Large intestine (tissue), 3 donors: ENCODE measurements around the gene PGD. TPM values are rescaled to one million over a fixed set of nuclear protein-coding genes. Genes with fewer than 3 reads are reported as not detected.
"Not testable (repeated sequence)": the region's sequence is repeated elsewhere in the genome, so short reads cannot be mapped to it uniquely, and the experiment has no call there.

ENCODE experiments used
- DNase-seq, 2 donors: peaks; one replicate each; pipeline versions ENCODE4 v3.0.0 to v3.0.0-alpha.2; 2013
- H3K27ac ChIP-seq: one replicate; pipeline ENCODE4 v1.5.1; 2013; ENCODE audit warnings: low read length
- H3K27me3 ChIP-seq: 2 replicates; pipeline ENCODE4 v1.6.1; 2013; ENCODE audit warnings: low read length; ENCODE audit not compliant: control insufficient read depth, insufficient read depth
- H3K36me3 ChIP-seq: 2 replicates; pipeline ENCODE4 v1.6.1; 2013; ENCODE audit warnings: low read length; ENCODE audit not compliant: control insufficient read depth, insufficient read depth
- H3K4me1 ChIP-seq: one replicate; pipeline ENCODE4 v1.6.1; 2013; ENCODE audit warnings: low read length; ENCODE audit not compliant: control insufficient read depth, insufficient read depth
- H3K4me3 ChIP-seq: one replicate; pipeline ENCODE4 v1.5.1; 2013; ENCODE audit warnings: low read length
- H3K9me3 ChIP-seq: one replicate; pipeline ENCODE4 v1.6.1; 2013; ENCODE audit warnings: mild to moderate bottlenecking, low read depth, low read length, moderate library complexity; ENCODE audit not compliant: control insufficient read depth
- WGBS: methylation state at CpG from one replicate; pipeline ENCODE4 v1.1.5; 2013; ENCODE audit warnings: low lambda C conversion rate; ENCODE audit not compliant: insufficient coverage; 5-methylcytosine and 5-hydroxymethylcytosine counted together
- polyA plus RNA-seq: library from polyadenylated mRNA; unstranded; fragments of 120-200 nt; gene quantifications from one replicate; pipeline ENCODE4 v1.2.1, GENCODE V29; 2013

Gene PGD
- polyA plus RNA-seq, 1 donor: 130 TPM

DNA sequence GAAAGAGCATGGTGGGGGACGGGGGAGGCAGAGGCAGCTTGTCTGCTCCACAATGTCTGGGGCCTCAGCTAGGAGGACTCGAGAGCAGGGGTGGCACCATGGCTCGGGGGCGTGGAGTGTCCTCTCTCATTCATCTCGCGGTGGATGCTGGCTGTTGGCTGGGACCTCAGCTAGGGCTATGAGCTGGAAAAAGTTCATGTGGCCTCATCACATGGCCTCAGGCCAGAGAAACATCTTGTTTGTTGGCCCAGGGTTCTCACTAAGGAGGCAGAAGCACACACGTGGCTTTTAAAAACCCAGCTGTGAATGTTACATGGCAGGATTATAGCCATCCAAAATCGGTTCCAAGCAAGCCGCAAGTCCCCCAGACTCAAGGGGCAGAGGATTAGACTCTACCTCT, 25.2 kb downstream of the PGD start:
- Histone ChIP-seq H3K36me3 (peaks cover 24% of the 10 kb centered on the region), H3K9me3 (no peaks in the 10 kb centered on the region), H3K27me3 (no peaks in the 10 kb centered on the region), H3K4me3 (no peak overlapping the region), H3K27ac (no peak overlapping the region), H3K4me1 (no peaks in the 10 kb centered on the region)
- no CpG with 5 or more reads among the region's 9 CpGs for WGBS
- DNase-seq: no peak

DNA sequence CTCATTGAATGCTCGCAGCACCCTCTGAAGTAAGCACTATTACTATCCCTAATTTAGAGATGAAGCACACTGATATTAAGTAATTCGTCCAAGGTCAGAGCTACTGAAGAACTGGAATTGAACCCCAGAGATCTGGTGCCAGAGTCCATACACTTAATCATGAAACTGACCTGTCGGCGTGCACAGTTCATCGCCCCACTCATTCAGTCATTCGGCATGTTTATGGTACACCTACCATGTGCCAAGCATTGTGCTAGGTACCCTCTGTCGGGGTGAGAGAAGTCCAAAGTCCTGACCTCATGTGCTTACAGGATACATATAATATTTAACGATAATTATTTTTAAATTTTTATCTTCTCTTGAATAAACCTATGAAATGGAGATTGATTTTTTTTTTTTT, 25.8 kb downstream of the PGD start:
- peaks cover 19% of the 10 kb centered on the region for H3K36me3 ChIP-seq
- peak in 1 of 2 donors; percentile 39 for DNase-seq
- H3K4me1 ChIP-seq: no peaks in the 10 kb centered on the region
- H3K4me3 ChIP-seq: no peak overlapping the region
- H3K27me3 ChIP-seq: no peaks in the 10 kb centered on the region
- WGBS: 80% methylated on average over 1 of the region's 8 CpGs
- no peaks in the 10 kb centered on the region for H3K9me3 ChIP-seq
- no peak overlapping the region for H3K27ac ChIP-seq

DNA sequence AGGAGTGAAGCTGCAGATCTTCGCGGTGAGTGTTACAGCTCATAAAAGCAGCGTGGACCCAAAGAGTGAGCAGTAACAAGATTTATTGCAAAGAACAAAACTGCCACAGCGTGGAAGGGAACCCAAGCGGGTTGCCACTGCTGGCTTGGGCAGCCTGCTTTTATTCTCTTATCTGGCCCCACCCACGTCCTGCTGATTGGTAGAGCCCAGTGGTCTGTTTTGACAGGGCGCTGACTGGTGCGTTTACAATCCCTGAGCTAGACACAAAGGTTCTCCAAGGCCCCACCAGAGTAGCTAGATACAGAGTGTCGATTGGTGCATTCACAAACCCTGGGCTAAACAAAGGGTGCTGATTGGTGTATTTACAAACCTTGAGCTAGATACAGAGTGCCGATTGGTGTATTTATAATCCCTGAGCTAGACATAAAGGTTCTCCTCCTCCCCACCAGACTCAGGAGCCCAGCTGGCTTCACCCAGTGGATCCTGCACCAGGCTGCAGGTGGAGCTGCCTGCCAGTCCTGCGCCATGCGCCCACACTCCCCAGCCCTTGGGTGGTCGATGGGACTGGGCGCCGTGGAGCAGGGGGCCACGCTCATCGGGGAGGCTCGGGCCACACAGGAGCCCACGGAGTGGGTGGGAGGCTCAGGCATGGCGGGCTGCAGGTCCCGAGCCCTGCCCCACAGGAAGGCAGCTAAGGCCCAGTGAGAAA, 27.1 kb downstream of the PGD start:
- no CpG with 5 or more reads among the region's 21 CpGs for WGBS
- H3K9me3 ChIP-seq, H3K27ac ChIP-seq, DNase-seq, H3K27me3 ChIP-seq, H3K4me3 ChIP-seq, H3K4me1 ChIP-seq, H3K36me3 ChIP-seq: not testable (repeated sequence)

DNA sequence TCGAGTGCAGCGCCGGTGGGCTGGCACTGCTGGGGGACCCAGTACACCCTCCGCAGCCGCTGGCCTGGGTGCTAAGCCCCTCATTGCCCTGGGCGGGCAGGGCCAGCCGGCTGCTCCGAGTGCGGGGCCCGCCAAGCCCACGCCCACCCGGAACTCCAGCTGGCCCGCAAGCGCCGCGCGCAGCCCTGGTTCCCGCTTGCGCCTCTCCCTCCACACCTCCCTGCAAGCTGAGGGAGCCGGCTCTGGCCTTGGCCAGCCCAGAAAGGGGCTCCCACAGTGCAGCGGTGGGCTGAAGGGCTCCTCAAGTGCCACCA, 27.6 kb downstream of the PGD start:
- not testable (repeated sequence) for H3K36me3 ChIP-seq, DNase-seq, H3K27me3 ChIP-seq, H3K4me1 ChIP-seq, H3K9me3 ChIP-seq, H3K27ac ChIP-seq, H3K4me3 ChIP-seq
- WGBS: no CpG with 5 or more reads among the region's 21 CpGs

DNA sequence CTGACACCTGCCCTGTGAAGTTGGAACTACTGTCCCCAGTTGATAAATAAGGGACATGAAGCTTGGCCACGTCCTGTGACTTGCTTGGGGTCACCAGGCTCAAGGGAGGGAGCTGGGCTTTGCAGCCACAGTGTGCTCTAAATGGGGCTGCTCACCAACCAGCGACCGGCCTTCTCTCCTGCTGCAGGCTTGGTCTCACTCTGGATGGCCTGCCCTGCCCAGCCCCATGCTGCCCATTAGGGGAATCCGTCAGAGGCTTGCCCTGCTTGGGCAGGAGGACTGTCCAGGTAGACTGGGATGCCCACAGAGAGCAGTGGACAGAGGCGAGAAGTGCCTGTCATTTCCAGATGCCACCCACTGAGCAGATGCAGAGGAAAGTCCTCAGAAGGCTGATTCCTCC, 30.1 kb downstream of the PGD start:
- no peak overlapping the region for H3K27ac ChIP-seq
- DNase-seq: no peak
- no peaks in the 10 kb centered on the region for H3K9me3 ChIP-seq
- no peaks in the 10 kb centered on the region for H3K27me3 ChIP-seq
- H3K4me1 ChIP-seq: peaks cover 23% of the 10 kb centered on the region
- no peak overlapping the region for H3K4me3 ChIP-seq
- no peaks in the 10 kb centered on the region for H3K36me3 ChIP-seq
- WGBS: no CpG with 5 or more reads among the region's 5 CpGs

DNA sequence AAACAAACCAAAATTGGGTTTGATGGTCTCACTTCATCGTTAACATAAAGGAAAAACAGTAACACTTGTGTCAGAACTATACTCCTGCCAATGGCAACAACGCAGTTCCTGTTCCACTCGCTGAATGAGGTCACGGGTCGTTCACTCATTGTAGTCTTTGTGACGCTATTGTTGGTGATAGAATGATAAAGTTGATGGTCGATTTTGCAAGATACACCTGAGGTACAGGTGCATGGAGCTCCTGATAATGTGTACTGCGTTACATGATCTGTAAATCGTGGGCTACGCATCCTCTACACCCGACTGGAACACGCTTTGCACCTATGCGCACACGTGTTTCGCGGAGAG, 31.0 kb downstream of the PGD start:
- no peak overlapping the region for H3K27ac ChIP-seq
- H3K36me3 ChIP-seq: no peaks in the 10 kb centered on the region
- WGBS: no CpG with 5 or more reads among the region's 16 CpGs
- H3K27me3 ChIP-seq: no peaks in the 10 kb centered on the region
- H3K4me1 ChIP-seq: peaks cover 23% of the 10 kb centered on the region
- peak overlapping the region; percentile 2 for H3K4me3 ChIP-seq
- no peak for DNase-seq
- no peaks in the 10 kb centered on the region for H3K9me3 ChIP-seq

DNA sequence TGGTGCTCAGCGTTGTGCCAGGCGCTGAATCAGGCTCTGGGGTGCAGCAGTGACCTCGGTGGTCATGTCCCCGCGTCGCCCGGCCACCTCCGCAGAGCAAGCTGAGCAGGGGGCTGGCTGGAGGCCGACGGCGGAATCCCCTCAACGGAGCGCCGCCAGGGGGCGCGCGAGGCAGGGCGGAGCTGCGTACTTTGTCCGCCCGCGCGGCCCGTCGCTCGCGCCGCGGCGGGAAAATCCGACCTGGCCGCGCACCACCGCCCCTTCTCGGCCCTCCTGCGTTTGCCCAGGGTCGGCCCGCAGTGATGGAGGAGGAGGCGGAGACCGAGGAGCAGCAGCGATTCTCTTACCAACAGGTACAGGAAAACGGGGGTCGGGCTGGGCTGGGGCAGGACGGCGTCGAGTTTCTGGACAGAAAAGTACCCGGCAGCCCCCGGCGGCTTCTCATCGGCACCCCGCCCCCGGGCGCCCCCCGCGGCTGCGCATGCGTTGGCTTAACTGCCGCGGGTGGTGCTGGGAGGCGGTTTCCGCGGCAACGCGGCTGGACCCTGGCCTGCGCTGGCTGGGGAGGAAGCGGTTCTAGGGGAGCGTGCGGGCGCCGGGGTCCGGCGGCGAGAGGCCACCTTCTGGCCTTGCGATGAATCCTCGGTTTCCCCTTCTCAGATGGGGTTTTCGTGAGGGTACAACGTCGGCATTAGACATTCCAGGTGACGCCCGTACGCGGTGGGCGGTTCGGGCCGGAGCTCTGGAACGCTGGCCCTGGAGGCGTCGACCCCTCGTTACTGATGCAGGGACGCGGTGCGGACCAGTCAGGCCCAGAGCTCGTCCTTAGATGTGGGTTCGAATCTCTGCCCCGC, 31.6 kb downstream of the PGD start, which contains the start of gene CENPS:
CENPS (plus strand) TSS at position 218 of the 854 bp plus-strand sequence; CDS start at position 303, 85 bp downstream.
- no peaks in the 10 kb centered on the region for H3K27me3 ChIP-seq
- H3K4me3 ChIP-seq: peak within 1 kb of the TSS; percentile 66
- H3K27ac ChIP-seq: peak within 1 kb of the TSS; percentile 46
- peaks cover 23% of the 10 kb centered on the region for H3K4me1 ChIP-seq
- no peaks in the 10 kb centered on the region for H3K9me3 ChIP-seq
- H3K36me3 ChIP-seq: no peaks in the 10 kb centered on the region
- WGBS: 0% methylated on average over 2 of the region's 95 CpGs
- peak; percentile 89 to 96 for DNase-seq

DNA sequence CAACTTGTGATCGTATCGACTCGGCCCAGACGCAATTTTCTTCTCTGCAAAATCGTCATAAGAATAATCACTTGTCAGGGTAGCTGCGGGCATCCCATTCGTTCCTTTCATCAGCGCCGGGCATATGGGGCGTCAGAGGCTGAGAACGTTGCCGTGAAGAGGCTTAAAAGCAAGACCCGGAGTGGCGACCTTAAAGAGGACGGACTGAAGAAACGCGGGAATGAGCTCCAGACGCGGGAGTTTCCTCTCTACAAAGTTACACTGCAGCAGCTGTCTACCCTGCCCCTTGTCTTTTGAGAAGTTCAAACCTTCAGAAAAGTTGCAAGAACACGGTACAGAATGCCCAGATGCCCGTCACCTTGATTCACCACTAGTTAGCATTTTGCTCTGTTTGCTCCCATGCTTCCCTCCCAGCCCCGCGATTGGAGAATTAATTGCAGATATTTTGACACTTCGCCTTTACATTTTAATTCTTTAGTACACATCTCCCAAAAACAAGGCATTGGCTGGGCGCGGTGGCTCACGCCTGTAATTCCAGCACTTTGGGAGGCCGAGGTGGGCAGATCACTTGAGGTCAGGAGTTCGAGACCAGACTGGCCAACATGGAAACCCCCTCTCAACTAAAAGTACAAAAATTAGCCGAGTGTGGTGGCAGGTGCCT, 32.3 kb downstream of the PGD start:
- DNase-seq: no peak
- Histone ChIP-seq H3K27me3 (no peaks in the 10 kb centered on the region), H3K4me3 (peak overlapping the region; percentile 66), H3K4me1 (peaks cover 23% of the 10 kb centered on the region), H3K9me3 (no peaks in the 10 kb centered on the region), H3K36me3 (no peaks in the 10 kb centered on the region), H3K27ac (peak overlapping the region; percentile 46)
- WGBS: no CpG with 5 or more reads among the region's 30 CpGs

DNA sequence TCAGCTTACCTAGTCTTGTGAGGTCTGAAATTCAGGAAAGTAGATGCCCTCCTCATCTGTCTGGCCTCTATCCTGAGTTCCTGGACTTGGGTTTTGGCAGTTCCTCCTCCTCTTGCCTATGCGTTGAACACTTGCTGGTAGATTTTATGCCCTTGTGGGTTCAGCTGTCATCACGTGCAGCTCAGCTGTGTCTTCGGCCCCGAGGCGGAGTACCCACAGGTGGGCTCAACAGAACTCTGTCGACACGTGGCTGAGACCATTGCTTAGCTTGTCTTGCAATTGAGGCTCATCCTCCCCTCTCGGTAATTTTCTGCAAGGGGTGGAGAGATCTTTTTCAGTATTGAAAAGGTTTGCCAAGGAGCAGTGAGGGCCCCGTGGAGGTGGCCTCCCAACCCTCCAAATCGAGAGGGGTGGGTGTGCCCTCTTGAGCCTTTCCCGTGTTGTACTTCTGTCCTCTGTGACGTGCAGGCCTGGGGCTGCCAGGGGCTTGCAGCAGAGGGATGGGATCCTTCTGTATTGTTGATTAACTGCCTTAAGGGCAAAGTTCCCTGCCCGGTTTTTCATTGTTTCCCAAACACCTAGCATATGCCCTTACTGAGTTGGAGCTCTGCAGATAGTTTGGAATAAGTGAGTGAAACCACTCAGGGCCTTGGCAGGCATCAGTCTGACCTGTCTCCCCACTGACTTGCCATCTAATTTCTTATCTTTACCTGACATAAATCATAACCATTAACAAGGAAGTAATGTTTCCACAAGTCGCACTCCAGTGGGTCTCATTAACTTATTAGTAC, 34.2 kb downstream of the PGD start:
- peak; percentile 75 to 80 for DNase-seq
- Histone ChIP-seq H3K36me3 (no peaks in the 10 kb centered on the region), H3K4me3 (no peak overlapping the region), H3K4me1 (peaks cover 34% of the 10 kb centered on the region), H3K27me3 (no peaks in the 10 kb centered on the region), H3K9me3 (no peaks in the 10 kb centered on the region), H3K27ac (peak overlapping the region; percentile 88)
- no CpG with 5 or more reads among the region's 14 CpGs for WGBS

DNA sequence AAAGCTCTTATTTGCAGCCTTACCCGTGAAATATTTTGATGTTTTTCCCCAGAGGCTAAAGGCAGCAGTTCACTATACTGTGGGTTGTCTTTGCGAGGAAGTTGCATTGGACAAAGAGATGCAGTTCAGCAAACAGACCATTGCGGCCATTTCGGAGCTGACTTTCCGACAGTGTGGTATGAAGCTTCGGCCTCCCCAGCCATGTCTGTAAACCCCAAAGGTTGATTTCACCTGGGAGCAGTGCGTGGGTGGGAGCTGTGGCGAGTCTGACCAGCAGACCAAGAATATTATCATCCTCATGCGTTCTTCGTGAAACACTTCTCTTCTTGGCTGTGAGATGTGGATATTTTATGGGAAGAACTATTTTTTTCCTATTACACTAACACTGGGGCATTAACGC, 34.9 kb downstream of the PGD start:
- no peaks in the 10 kb centered on the region for H3K9me3 ChIP-seq
- H3K36me3 ChIP-seq: no peaks in the 10 kb centered on the region
- WGBS: 88% methylated on average over 3 of the region's 11 CpGs
- no peak for DNase-seq
- peaks cover 35% of the 10 kb centered on the region for H3K4me1 ChIP-seq
- peak overlapping the region; percentile 88 for H3K27ac ChIP-seq
- no peak overlapping the region for H3K4me3 ChIP-seq
- no peaks in the 10 kb centered on the region for H3K27me3 ChIP-seq
